Caco-2 (cell line): ENCODE results near the gene SLC25A36. TPM values are rescaled to one million over a fixed set of nuclear protein-coding genes. Genes with fewer than 3 reads are reported as not detected.

Experiments
- BruUV-seq: library from RNA; stranded (reverse); fragments of 400-500 nt; replicated peaks from 2 replicates; lab custom pipeline; 2021; lab: Mats Ljungman, UMichigan
- CTCF ChIA-PET: fragments of 300-600 bp; sonication (Branson Sonifier 250); formaldehyde crosslinking; loops from one replicate; lab custom pipeline; 2022; ENCODE audit warnings: antibody characterized with exemption; lab: Charles Lee
- POLR2A ChIA-PET: fragments of 300-600 bp; sonication (Branson Sonifier 250); formaldehyde crosslinking; loops from one replicate; lab custom pipeline; 2022; ENCODE audit warnings: antibody characterized with exemption; lab: Charles Lee
- DNase-seq, 2 experiments: peaks; one replicate each; pipeline versions ENCODE4 v3.0.0 to v3.0.0-alpha.2; 2020 to 2022
- H3K27me3 ChIP-seq: replicated peaks from 2 replicates; pipeline ENCODE4 v1.6.0; 2011; ENCODE audit warnings: low read length; ENCODE audit not compliant: control insufficient read depth, insufficient read depth
- H3K36me3 ChIP-seq: 2 replicates; pipeline ENCODE4 v1.5.1; 2011; ENCODE audit warnings: low read length; ENCODE audit not compliant: control insufficient read depth, insufficient read depth
- H3K4me1 ChIP-seq: fragments of 250-450 bp; sonication (Bioruptor Pico); 2 replicates; pipeline ENCODE4 v1.5.1; 2020; ENCODE audit warnings: mild to moderate bottlenecking
- H3K4me3 ChIP-seq: 2 replicates; pipeline ENCODE4 v1.5.1; 2011; ENCODE audit warnings: low read depth, mild to moderate bottlenecking, control low read depth, low read length
- H3K9me3 ChIP-seq: fragments of 250-450 bp; sonication (Bioruptor Pico); 2 replicates; pipeline ENCODE4 v1.5.1; 2020; ENCODE audit warnings: mild to moderate bottlenecking, moderate library complexity
- H3K27ac Mint-ChIP-seq: one replicate; pipeline ENCODE4 v1.8.0; 2022; ENCODE audit warnings: mixed read lengths; ENCODE audit not compliant: unreplicated experiment
- H3K27me3 Mint-ChIP-seq: one replicate; pipeline ENCODE4 v1.8.0; 2022; ENCODE audit warnings: mixed read lengths; ENCODE audit not compliant: insufficient read depth, unreplicated experiment
- H3K36me3 Mint-ChIP-seq: one replicate; pipeline ENCODE4 v1.8.0; 2022; ENCODE audit warnings: mild to moderate bottlenecking, mixed read lengths; ENCODE audit not compliant: insufficient read depth, unreplicated experiment
- H3K4me1 Mint-ChIP-seq: one replicate; pipeline ENCODE4 v1.8.0; 2022; ENCODE audit warnings: low read depth, mixed read lengths; ENCODE audit not compliant: unreplicated experiment
- H3K4me3 Mint-ChIP-seq: one replicate; pipeline ENCODE4 v1.8.0; 2022; ENCODE audit warnings: mild to moderate bottlenecking, moderate library complexity, mixed read lengths; ENCODE audit not compliant: unreplicated experiment
- H3K9me3 Mint-ChIP-seq: one replicate; pipeline ENCODE4 v1.8.0; 2022; ENCODE audit warnings: mixed read lengths; ENCODE audit not compliant: unreplicated experiment
- intact Hi-C: fragments of 100-400 bp; cut with micrococcal nuclease; formaldehyde crosslinking; loops from one replicate; pipeline ENCODE4 v1.10.0; 2022; ENCODE audit not compliant: unreplicated experiment
- total RNA-seq: library from RNA; stranded (reverse); gene quantifications from 2 replicates; pipeline ENCODE4 v1.2.3, GENCODE V29; 2022
- TF ChIP-seq, protein P1 (sequence below), 2 experiments: fragments of 200-600 bp in 1 of 2; IDR thresholded peaks; 1 replicate in 1 of 2; 2 replicates in 1 of 2; pipeline versions ENCODE4 v1.5.1 to v1.8.0; 2011 to 2022; ENCODE audit warnings: antibody characterized with exemption in 1 of 2, control low read depth in 1 of 2, inconsistent platforms in 1 of 2, low read depth in 1 of 2, low read length in 1 of 2, mild to moderate bottlenecking in 1 of 2, moderate library complexity in 1 of 2; ENCODE audit not compliant: insufficient read depth in 1 of 2, severe bottlenecking in 1 of 2, unreplicated experiment in 1 of 2

SLC25A36 gene
- total RNA-seq, 1 experiment from 2014 or later, result 167 TPM

DNA sequence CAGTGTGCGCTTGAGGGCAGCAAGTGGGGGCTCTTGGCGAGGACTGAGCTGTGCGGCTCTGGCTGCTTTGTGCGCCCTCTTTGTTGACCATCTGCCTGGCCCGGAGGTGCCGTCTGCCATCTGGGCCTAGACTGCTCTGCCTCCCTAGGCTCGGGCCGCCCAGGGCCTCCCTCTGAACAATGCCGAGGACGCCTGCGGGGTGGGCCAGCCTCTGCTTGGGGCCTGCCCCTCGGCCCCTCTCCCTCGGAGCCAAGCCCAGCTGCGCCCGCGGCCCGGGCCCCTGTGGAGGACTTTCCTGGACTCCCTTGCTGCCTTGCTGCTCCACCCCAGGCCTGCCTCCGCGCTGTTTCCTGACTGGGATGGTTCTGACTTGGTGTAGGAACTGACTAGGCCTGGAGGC is 77.6 kb downstream of the SLC25A36 start:
- Mint-ChIP-seq H3K4me1 (no peaks in the 10 kb centered on the region), H3K4me3 (no peak overlapping the region), H3K36me3 (no peaks in the 10 kb centered on the region), H3K9me3 (no peaks in the 10 kb centered on the region), H3K27ac (no peak overlapping the region), H3K27me3 (no peaks in the 10 kb centered on the region)
- Histone ChIP-seq H3K4me3 (no peak overlapping the region), H3K4me1 (no peaks in the 10 kb centered on the region), H3K27me3 (no peaks in the 10 kb centered on the region), H3K9me3 (no peaks in the 10 kb centered on the region), H3K36me3 (no peaks in the 10 kb centered on the region)
- TF ChIP-seq, protein P1, sequence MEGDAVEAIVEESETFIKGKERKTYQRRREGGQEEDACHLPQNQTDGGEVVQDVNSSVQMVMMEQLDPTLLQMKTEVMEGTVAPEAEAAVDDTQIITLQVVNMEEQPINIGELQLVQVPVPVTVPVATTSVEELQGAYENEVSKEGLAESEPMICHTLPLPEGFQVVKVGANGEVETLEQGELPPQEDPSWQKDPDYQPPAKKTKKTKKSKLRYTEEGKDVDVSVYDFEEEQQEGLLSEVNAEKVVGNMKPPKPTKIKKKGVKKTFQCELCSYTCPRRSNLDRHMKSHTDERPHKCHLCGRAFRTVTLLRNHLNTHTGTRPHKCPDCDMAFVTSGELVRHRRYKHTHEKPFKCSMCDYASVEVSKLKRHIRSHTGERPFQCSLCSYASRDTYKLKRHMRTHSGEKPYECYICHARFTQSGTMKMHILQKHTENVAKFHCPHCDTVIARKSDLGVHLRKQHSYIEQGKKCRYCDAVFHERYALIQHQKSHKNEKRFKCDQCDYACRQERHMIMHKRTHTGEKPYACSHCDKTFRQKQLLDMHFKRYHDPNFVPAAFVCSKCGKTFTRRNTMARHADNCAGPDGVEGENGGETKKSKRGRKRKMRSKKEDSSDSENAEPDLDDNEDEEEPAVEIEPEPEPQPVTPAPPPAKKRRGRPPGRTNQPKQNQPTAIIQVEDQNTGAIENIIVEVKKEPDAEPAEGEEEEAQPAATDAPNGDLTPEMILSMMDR (IDR thresholded peaks at IDR 0.05; ENCODE audit: insufficient read depth in 1 of 2, low read depth in 1 of 2, low read length in 1 of 2, severe bottlenecking in 1 of 2, unreplicated experiment in 1 of 2), result no peak
- BruUV-seq, result no TSS peak
- intact Hi-C loops, result no loop called here
- ChIA-PET CTCF (no interaction called here), POLR2A (no interaction called here)
- DNase-seq, result no peak

DNA sequence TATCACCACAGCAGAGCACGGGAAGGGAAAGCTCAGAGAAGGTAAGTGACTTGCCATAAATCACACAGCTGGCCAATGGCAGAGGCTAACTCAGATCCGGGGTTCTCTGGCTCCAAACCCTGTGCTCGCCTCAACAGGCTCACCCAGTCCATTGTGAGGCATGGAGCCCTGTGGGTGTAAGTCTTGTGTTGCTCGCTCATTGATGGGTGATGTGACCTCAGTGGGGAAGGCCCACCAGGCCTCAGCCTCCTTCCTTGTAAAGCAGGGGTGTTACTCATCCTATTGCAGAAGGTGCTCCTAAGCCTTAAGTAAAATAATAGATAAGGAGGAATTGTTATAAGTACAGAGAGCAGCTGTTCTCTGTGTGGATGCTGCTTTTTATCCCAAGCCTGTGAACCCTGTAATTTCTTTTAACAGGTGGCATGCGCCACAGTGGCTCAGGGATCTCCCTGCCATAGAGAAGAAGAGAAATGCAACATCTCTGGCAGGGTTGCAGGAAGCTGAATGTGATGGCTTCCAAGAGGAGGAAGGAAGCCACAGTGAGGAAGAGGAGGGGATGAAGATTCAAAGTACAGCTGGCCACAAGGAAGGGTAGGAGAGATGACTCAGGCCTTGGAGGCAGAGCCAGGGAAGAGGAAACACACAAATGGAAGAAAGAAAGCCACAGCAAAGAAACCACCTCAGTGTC is 78.7 kb downstream of the SLC25A36 start:
- Histone ChIP-seq H3K9me3 (no peaks in the 10 kb centered on the region), H3K36me3 (no peaks in the 10 kb centered on the region), H3K4me1 (no peaks in the 10 kb centered on the region), H3K27me3 (no peaks in the 10 kb centered on the region), H3K4me3 (no peak overlapping the region)
- no peaks in the 10 kb centered on the region for H3K9me3 Mint-ChIP-seq
- ChIA-PET CTCF (no interaction called here), POLR2A (no interaction called here)
- intact Hi-C loops, result no loop called here
- BruUV-seq, result no TSS peak
- H3K4me1 Mint-ChIP-seq, result no peaks in the 10 kb centered on the region
- DNase-seq, result no peak
- H3K27me3 Mint-ChIP-seq, result peaks cover under 1% of the 10 kb centered on the region
- TF ChIP-seq, protein P1 (IDR thresholded peaks at IDR 0.05; ENCODE audit: insufficient read depth in 1 of 2, low read depth in 1 of 2, low read length in 1 of 2, severe bottlenecking in 1 of 2, unreplicated experiment in 1 of 2), result no peak
- no peaks in the 10 kb centered on the region for H3K36me3 Mint-ChIP-seq
- H3K4me3 Mint-ChIP-seq, result no peak overlapping the region
- no peak overlapping the region for H3K27ac Mint-ChIP-seq

DNA sequence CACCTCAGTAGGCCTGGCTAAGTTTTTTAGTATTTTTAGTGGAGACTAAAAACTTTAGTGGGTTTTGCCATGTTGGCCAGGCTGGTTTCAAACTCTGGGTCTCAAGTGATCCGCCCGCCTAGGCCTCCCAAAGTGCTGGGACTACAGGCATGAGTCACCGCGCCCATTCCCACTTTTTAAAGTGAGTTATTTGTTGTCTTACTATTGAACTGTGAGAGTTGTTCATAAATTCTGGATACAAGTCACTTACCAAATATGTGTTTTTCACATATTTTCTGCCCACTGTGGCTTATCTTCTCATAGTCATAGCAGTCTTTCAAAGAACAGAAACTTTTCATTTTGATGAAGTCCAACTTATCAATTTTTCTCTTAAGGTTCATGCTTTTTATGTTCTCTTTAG is 79.6 kb downstream of the SLC25A36 start:
- H3K27me3 Mint-ChIP-seq, result peaks cover 4% of the 10 kb centered on the region
- H3K27me3 ChIP-seq, result no peaks in the 10 kb centered on the region
- CTCF ChIA-PET, result no interaction called here
- POLR2A ChIA-PET, result no interaction called here
- H3K36me3 Mint-ChIP-seq, result no peaks in the 10 kb centered on the region
- H3K36me3 ChIP-seq, result no peaks in the 10 kb centered on the region
- no peaks in the 10 kb centered on the region for H3K9me3 Mint-ChIP-seq
- no peaks in the 10 kb centered on the region for H3K4me1 Mint-ChIP-seq
- H3K4me1 ChIP-seq, result no peaks in the 10 kb centered on the region
- H3K27ac Mint-ChIP-seq, result no peak overlapping the region
- no peak for DNase-seq
- no TSS peak for BruUV-seq
- no peak overlapping the region for H3K4me3 Mint-ChIP-seq
- intact Hi-C loops, result no loop called here
- no peak overlapping the region for H3K4me3 ChIP-seq
- TF ChIP-seq, protein P1 (IDR thresholded peaks at IDR 0.05; ENCODE audit: insufficient read depth in 1 of 2, low read depth in 1 of 2, low read length in 1 of 2, severe bottlenecking in 1 of 2, unreplicated experiment in 1 of 2), result no peak
- H3K9me3 ChIP-seq, result no peaks in the 10 kb centered on the region

Other genes with a start within 250 kb of the SLC25A36 start
- gene SPSB4, start 109.5 kb downstream of the SLC25A36 start, total RNA-seq, result not detected in 2 replicates